Measurements from ENCODE around the gene SNX20.

Gene SNX20

DNA sequence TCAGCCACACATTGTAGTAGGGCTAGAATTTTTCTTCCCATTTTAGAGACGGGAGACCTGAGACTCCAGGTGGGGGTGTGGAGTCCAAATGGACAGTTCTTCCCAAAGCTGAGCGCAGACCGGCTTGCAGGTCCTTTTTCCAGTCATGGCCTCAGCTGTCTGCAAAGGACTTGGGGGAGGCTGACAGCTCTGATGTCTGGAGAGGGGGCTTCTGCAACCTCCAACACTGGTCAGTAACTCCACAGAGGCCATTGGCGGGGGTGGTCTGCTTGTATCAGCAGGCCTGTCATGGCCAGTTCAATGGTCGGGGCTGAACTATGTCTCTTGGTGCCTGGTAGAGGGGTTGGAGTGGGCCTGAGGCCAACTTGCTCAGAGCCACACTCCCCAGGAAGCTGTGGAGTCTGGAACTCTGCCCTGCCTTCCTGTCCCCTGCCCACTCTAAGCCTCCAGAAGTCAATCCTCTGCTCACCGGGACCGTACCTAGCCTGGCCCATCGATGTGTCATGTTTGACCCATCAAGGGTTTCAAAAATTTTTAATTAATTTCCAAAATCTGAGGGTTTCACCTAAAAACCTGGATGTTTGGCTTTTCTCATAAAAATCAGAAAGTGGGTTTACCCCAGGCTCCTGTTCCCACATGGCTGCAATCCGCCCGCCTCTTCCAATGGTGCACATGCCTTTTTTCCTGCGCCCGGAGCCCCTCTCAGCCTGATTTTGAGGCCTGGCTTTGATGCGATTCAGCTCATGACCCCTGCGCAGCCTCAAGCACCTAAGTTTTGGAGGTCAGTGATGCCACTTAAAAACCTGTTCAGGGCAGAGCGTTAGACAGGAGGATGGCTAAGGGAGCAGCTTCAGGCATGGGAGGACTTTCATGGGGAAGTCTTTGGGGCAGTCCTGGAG, 39.9 kb downstream of the SNX20 start:
- peaks cover 54% of the 10 kb centered on the region for H3K4me1 Mint-ChIP-seq
- H3K4me3 Mint-ChIP-seq, result no peak overlapping the region
- H3K27ac Mint-ChIP-seq, result peak overlapping the region; percentile 56 to 86 (median 80)
- H3K9me3 Mint-ChIP-seq, result no peaks in the 10 kb centered on the region
- TF ChIP-seq, protein P1, sequence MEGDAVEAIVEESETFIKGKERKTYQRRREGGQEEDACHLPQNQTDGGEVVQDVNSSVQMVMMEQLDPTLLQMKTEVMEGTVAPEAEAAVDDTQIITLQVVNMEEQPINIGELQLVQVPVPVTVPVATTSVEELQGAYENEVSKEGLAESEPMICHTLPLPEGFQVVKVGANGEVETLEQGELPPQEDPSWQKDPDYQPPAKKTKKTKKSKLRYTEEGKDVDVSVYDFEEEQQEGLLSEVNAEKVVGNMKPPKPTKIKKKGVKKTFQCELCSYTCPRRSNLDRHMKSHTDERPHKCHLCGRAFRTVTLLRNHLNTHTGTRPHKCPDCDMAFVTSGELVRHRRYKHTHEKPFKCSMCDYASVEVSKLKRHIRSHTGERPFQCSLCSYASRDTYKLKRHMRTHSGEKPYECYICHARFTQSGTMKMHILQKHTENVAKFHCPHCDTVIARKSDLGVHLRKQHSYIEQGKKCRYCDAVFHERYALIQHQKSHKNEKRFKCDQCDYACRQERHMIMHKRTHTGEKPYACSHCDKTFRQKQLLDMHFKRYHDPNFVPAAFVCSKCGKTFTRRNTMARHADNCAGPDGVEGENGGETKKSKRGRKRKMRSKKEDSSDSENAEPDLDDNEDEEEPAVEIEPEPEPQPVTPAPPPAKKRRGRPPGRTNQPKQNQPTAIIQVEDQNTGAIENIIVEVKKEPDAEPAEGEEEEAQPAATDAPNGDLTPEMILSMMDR (IDR thresholded peaks at IDR 0.05; ENCODE audit: unreplicated experiment in 3 of 3), result no peak
- no peaks in the 10 kb centered on the region for H3K36me3 Mint-ChIP-seq (ENCODE audit: low read depth)
- H3K27me3 Mint-ChIP-seq (ENCODE audit: low read depth), result no peaks in the 10 kb centered on the region

DNA sequence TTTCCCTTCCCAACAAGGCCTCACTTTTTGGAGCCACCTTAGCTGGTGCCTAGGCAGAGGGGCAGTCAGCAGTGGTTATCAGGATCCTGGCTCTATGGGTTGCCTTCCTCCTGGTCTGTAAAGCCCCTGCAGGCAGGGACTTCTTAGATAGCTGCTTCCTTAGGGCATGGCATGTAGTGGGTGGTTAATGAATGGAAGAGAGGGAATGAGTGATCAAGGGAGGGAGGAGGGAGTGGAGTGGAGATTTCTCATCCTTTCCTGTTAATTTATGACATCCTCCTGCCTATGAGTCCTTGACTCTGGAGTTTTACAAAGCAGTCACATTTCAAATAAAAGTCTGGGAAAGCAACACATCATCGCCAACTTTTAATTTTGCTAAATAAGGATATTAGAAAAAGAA, 40.7 kb downstream of the SNX20 start:
- H3K36me3 Mint-ChIP-seq (ENCODE audit: low read depth), result no peaks in the 10 kb centered on the region
- H3K27ac Mint-ChIP-seq, result peak overlapping the region; percentile 56 to 86 (median 80)
- peaks cover 54% of the 10 kb centered on the region for H3K4me1 Mint-ChIP-seq
- peak overlapping the region in 1 of 3 experiments; percentile 2 for H3K4me3 Mint-ChIP-seq
- TF ChIP-seq, protein P1 (IDR thresholded peaks at IDR 0.05; ENCODE audit: unreplicated experiment in 3 of 3), result no peak
- no peaks in the 10 kb centered on the region for H3K9me3 Mint-ChIP-seq
- H3K27me3 Mint-ChIP-seq (ENCODE audit: low read depth), result no peaks in the 10 kb centered on the region

DNA sequence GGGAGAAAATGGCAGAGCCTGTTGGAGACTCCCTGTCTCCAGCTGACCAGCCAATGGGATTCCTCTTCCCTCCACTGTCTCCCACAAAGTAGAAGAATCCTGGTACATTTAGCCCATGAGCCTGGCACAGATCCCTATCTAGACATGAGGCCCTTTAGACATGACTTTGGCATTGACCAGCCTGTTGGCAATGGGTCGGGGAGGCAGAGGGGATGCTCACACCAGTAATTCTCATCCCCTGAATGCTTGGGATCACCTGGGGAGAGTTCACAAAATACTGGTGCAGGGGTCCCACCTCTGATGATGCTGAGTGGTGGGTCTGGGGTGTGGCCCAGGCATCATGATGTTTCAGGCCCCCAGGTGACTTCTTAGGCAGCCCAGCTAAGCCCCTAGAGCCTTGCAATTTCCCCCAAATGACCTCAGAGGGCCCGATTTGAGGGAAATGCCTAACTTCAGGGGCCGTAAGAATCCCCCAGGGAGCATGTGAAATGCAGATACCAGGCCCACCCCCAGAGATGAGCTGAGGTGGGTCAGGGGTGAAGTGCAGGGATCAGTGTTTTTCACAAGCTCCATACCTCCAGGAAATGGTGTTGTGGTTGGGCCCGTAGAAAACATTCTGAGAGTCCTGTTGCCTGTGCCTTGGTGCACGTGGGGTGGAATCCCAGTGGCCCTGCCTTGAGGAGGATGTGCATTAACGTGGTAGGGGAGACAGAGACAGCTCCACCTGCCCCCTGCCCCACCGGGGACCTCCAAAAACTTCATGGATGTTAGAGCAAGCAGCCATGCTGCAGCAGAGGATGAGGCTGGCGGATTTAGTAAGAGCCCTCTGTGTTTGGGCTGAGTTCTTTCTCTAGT, 42.1 kb downstream of the SNX20 start:
- Mint-ChIP-seq H3K27ac (peak overlapping the region in 1 of 3 experiments; percentile 80), H3K4me3 (no peak overlapping the region), H3K9me3 (no peaks in the 10 kb centered on the region), H3K27me3 (ENCODE audit: low read depth) (no peaks in the 10 kb centered on the region), H3K36me3 (ENCODE audit: low read depth) (peaks cover 5% of the 10 kb centered on the region), H3K4me1 (peaks cover 57% of the 10 kb centered on the region)
- TF ChIP-seq, protein P1 (IDR thresholded peaks at IDR 0.05; ENCODE audit: unreplicated experiment in 3 of 3), result no peak

DNA sequence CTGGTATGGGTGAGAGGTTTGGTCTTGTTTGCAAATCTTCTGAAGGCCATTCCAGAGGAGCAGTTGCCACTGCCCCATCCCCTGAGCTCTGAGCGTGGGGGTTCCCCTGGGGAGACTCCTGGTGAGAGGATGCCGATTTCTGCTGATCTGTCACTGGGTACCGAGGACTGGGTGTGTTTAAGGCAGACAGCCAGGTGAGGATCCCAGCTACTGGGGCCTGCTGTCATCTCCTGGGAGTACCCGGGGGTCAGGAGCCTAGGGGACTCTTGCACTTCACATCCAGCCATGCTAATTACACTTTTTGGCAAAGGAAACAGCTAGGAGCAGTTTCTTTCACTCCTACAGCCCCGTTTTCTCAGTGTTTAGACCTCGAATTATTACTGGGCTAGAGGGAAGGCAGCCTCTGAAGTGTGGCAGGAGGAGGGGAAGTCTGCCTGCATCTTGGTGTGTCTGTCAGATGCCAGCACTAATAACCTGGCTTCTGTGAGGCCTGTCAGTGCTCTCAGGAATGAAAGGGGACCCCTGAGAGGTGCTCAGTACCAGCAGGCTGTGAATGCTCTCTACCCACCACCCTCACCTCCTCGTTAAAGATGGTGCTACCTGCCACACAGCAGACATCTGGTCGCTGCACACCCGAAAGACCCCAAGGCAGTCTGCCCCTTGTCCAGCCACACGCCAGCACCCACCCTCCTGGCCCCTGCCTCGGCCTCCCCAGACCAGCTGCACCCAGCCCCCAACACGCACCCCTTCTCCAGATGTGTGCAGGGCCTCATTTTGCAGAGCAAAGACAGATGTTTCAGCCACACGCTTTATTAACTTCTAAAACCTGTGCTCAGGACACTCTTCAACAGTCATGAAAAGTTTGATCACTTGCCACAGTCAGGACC, 43.2 kb downstream of the SNX20 start:
- Mint-ChIP-seq H3K27me3 (ENCODE audit: low read depth) (no peaks in the 10 kb centered on the region), H3K4me3 (no peak overlapping the region), H3K9me3 (no peaks in the 10 kb centered on the region), H3K4me1 (peaks cover 58% of the 10 kb centered on the region), H3K27ac (peak overlapping the region in 2 of 3 experiments; percentile 1 to 63), H3K36me3 (ENCODE audit: low read depth) (peaks cover 5% of the 10 kb centered on the region)
- TF ChIP-seq, protein P1 (IDR thresholded peaks at IDR 0.05; ENCODE audit: unreplicated experiment in 3 of 3), result no peak

DNA sequence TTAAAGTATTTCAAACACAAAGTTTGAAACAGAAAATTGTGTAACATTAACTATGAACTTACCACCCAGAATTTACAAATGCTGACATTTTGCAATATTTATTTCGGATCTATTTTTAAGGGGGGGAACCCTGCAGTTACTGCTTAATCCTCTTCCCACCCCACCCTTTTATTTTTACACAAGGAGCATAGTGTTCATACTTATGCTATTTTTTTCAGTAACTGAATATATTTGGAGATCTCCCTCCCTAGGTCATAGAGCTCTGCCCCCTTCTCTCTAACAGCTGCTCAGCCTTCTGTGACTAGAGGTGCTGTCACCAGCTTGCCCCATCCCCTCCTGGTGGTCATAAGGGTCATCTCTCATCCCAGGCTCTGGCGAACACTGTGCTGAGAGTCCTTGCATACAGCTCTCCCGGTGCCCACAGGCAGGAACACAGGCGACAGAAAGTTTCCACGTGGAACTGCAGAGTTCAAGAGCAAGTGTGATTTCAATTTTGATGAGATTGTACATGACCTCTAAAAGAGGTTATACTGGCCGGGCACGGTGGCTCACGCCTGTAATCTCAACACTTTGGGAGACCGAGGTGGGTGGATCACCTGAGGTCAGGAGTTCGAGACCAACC, 44.2 kb downstream of the SNX20 start:
- TF ChIP-seq, protein P1 (IDR thresholded peaks at IDR 0.05; ENCODE audit: unreplicated experiment in 3 of 3), result no peak
- Mint-ChIP-seq H3K9me3 (no peaks in the 10 kb centered on the region), H3K27ac (peak overlapping the region in 1 of 3 experiments; percentile 1), H3K27me3 (ENCODE audit: low read depth) (no peaks in the 10 kb centered on the region), H3K4me1 (peaks cover 58% of the 10 kb centered on the region), H3K36me3 (ENCODE audit: low read depth) (peaks cover 15% of the 10 kb centered on the region), H3K4me3 (no peak overlapping the region)
